K562 (cell line): ENCODE results near the gene ZNF587. TPM values are rescaled to one million over a fixed set of nuclear protein-coding genes. Genes with fewer than 3 reads are reported as not detected.

Experiments
- ATF4 ChIP-seq: fragments of 450-650 bp; formaldehyde crosslinking; IDR thresholded peaks from 2 replicates; pipeline ENCODE4 v1.4.0; 2022; ENCODE audit warnings: mild to moderate bottlenecking, moderate library complexity
- BACH1 ChIP-seq: fragments of 200-800 bp; sonication (Bioruptor generic); IDR thresholded peaks from 2 replicates; pipeline ENCODE4 v1.6.1; 2016; ENCODE audit warnings: missing genetic modification characterization, missing compliant biosample characterization
- CAMTA2 ChIP-seq: fragments of 250-450 bp; sonication (Bioruptor Pico); conservative IDR thresholded peaks from 2 replicates; pipeline ENCODE4 v1.5.1; 2022
- CHCHD3 ChIP-seq: fragments of 250-450 bp; sonication (Bioruptor Pico); IDR thresholded peaks from 2 replicates; pipeline ENCODE4 v2.1.2; 2022; ENCODE audit warnings: mild to moderate bottlenecking
- E4F1 ChIP-seq: fragments of 250-450 bp; sonication (Bioruptor Pico); IDR thresholded peaks from 2 replicates; pipeline ENCODE4 v1.5.0; 2021; ENCODE audit warnings: mild to moderate bottlenecking, borderline replicate concordance
- EP300 ChIP-seq: IDR thresholded peaks from 2 replicates; pipeline ENCODE4 v1.6.1; 2012; ENCODE audit warnings: low read length, improper control_type of control experiment
- GATAD2B ChIP-seq: fragments of 450-650 bp; IDR thresholded peaks from 2 replicates; pipeline ENCODE4 v1.6.1; 2017; ENCODE audit warnings: mild to moderate bottlenecking, borderline replicate concordance
- HCFC1 ChIP-seq: IDR thresholded peaks from 2 replicates; pipeline ENCODE4 v1.6.1; 2012; ENCODE audit warnings: low read depth, low read length, improper control_type of control experiment
- HMGXB4 ChIP-seq: sonication (generic); formaldehyde crosslinking; IDR thresholded peaks from 2 replicates; pipeline ENCODE4 v1.8.1; 2023; ENCODE audit warnings: mild to moderate bottlenecking, missing genetic modification reagents
- HSF4 ChIP-seq: fragments of 250-450 bp; sonication (Bioruptor Pico); IDR thresholded peaks from 2 replicates; pipeline ENCODE4 v2.1.2; 2022; ENCODE audit warnings: mild to moderate bottlenecking, moderate library complexity, borderline replicate concordance
- RNF219 ChIP-seq: fragments of 250-450 bp; sonication (Bioruptor Pico); IDR thresholded peaks from 2 replicates; pipeline ENCODE4 v1.5.0; 2022; ENCODE audit warnings: mild to moderate bottlenecking
- SAFB ChIP-seq: fragments of 200-400 bp; formaldehyde crosslinking; IDR thresholded peaks from 2 replicates; pipeline ENCODE4 v1.6.1; 2017; ENCODE audit warnings: low read depth, low read length, borderline replicate concordance
- TFE3 ChIP-seq: fragments of 450-650 bp; formaldehyde crosslinking; IDR thresholded peaks from 2 replicates; pipeline ENCODE4 v1.4.0; 2020; ENCODE audit warnings: mild to moderate bottlenecking, mixed read lengths
- THRB ChIP-seq: fragments of 450-650 bp; formaldehyde crosslinking; conservative IDR thresholded peaks from 2 replicates; pipeline ENCODE4 v1.4.0; 2022; ENCODE audit warnings: mild to moderate bottlenecking, missing genetic modification characterization
- ZFPM2 ChIP-seq: fragments of 250-450 bp; sonication (Bioruptor Pico); IDR thresholded peaks from 2 replicates; pipeline ENCODE4 v1.5.1; 2022; ENCODE audit warnings: mild to moderate bottlenecking
- ZNF75A ChIP-seq: fragments of 450-650 bp; formaldehyde crosslinking; IDR thresholded peaks from 2 replicates; pipeline ENCODE4 v1.4.0; 2020; ENCODE audit warnings: mild to moderate bottlenecking
- polyA plus RNA-seq, 8 experiments: library from polyadenylated mRNA; depleted of rRNA in 4 of 8; stranded (reverse) in 5 of 8; unstranded in 3 of 8; fragments of >200 nt; fragmentation: Nextera tagmentation in 2 of 8; fragmentation: Illumina TruSeq in 1 of 8; extraction: Ambion mirVana in 2 of 8; extraction: Trizol in 1 of 8; gene quantifications; 2 replicates each; pipeline versions ENCODE4 v1.2.1 to v1.2.3, GENCODE V29; 2011 to 2014; ENCODE audit warnings: inconsistent platforms in 1 of 8, missing spikeins in 1 of 8
- total RNA-seq, 7 experiments: library from RNA; depleted of rRNA in 6 of 7; stranded (reverse); fragments of >200 nt in 6 of 7; fragmentation: Illumina TruSeq in 2 of 7; extraction: Trizol in 2 of 7; gene quantifications; 2 replicates each; pipeline versions ENCODE4 v1.2.1 to v1.2.3, GENCODE V29; 2011 to 2021; ENCODE audit warnings: low replicate concordance in 1 of 7

Gene ZNF587
- total and polyA plus RNA-seq, 9 of the 15 experiments (the other 6 are each of a cell fraction or from before 2014, with no cell fraction given) = 3.2 to 42.0 (median 24.9) TPM

GRCh38 chr19:57812226-57812625 is 37.4 kb upstream of the ZNF587 start (continued):
- TF ChIP-seq HMGXB4 (CRISPR knock-in tag) = no peak
- no peak for TF ChIP-seq CAMTA2 (CRISPR knock-in tag)
- no peak for TF ChIP-seq RNF219 (CRISPR knock-in tag)
- no peak for TF ChIP-seq EP300
- no peak for TF ChIP-seq ATF4 (CRISPR knock-in tag)
- no peak for TF ChIP-seq SAFB
- TF ChIP-seq HCFC1 = no peak
- TF ChIP-seq THRB (CRISPR knock-in tag) = no peak
- TF ChIP-seq BACH1 (tag) = no peak
- no peak for TF ChIP-seq E4F1
- no peak for TF ChIP-seq GATAD2B
- TF ChIP-seq ZFPM2 (CRISPR knock-in tag) = no peak
- TF ChIP-seq HSF4 (CRISPR knock-in tag) = no peak
- no peak for TF ChIP-seq ZNF75A (CRISPR knock-in tag)
- TF ChIP-seq CHCHD3 = no peak
- no peak for TF ChIP-seq TFE3
